Loucy (cell line): ENCODE data around the gene TRIOBP.

ENCODE experiments used
- EZH2phosphoT487 ChIP-seq: fragments of 200-600 bp; IDR thresholded peaks from 2 replicates; pipeline ENCODE4 v1.6.1; 2018; ENCODE audit warnings: antibody characterized with exemption, mild to moderate bottlenecking, moderate library complexity, borderline replicate concordance
- TF ChIP-seq, protein P1 (sequence below): fragments of 200-600 bp; sonication (generic); conservative IDR thresholded peaks from 2 replicates; pipeline ENCODE4 v1.5.1; 2014; ENCODE audit warnings: mild to moderate bottlenecking, antibody characterized with exemption, low read length

DNA sequence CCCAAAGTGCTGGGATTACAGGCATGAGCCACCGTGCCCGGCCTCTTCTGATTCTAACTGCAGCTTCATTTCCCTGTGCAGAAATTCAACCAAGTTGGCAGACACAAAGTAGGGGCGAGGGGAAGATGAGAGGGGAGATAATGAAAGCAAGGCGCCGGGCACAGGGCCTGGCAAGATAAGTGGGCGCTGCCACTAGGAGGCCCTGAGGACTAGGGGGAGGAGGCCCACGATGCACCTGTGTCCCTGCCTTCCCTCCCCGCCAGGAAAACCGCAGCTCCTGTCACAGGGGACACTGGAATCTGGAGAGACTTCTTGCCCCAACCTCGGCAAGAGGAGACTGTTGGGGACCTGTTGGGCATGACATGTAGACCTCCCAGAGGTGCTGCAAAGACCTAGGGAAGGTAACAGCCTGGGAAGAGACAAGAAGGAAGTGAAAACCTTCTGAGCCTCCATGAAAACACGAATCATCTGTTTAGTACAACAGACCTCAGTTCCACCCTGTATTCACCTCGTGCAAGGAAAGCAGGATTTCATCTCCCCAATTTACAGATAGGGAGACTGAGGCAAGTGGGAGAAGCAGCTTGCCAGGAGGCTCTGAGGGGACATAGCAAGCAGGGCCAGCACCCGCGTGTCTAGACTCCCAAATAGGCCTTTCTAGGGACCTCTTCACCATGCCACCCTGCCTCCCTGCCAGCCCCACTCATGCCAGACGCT lies 24.5 kb upstream of the TRIOBP start:
- no peak for TF ChIP-seq EZH2phosphoT487
- TF ChIP-seq, protein P1, sequence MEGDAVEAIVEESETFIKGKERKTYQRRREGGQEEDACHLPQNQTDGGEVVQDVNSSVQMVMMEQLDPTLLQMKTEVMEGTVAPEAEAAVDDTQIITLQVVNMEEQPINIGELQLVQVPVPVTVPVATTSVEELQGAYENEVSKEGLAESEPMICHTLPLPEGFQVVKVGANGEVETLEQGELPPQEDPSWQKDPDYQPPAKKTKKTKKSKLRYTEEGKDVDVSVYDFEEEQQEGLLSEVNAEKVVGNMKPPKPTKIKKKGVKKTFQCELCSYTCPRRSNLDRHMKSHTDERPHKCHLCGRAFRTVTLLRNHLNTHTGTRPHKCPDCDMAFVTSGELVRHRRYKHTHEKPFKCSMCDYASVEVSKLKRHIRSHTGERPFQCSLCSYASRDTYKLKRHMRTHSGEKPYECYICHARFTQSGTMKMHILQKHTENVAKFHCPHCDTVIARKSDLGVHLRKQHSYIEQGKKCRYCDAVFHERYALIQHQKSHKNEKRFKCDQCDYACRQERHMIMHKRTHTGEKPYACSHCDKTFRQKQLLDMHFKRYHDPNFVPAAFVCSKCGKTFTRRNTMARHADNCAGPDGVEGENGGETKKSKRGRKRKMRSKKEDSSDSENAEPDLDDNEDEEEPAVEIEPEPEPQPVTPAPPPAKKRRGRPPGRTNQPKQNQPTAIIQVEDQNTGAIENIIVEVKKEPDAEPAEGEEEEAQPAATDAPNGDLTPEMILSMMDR = no peak; the same call in 1 of the 2 replicates
